ENCODE measurements around the gene LMNTD2. TPM values are rescaled to one million over a fixed set of nuclear protein-coding genes. Genes with fewer than 3 reads are reported as not detected.

Gene LMNTD2
- total and polyA plus RNA-seq, 2 of the 13 experiments (the other 11 are each of a cell fraction or from before 2014, with no cell fraction given): 1.1 to 3.1 TPM

GRCh38 chr11:573146-573759 lies 12.7 kb upstream of the LMNTD2 start (continued):
- no peak for TF ChIP-seq ZNF644 (CRISPR knock-in tag; IDR thresholded peaks at IDR 0.05; ENCODE audit: low read depth)
- TF ChIP-seq JUND (CRISPR knock-in tag; IDR thresholded peaks at IDR 0.05): peak; percentile 27; the same call in 1 of the 2 replicates
- TF ChIP-seq BHLHE40 (IDR thresholded peaks at IDR 0.05; ENCODE audit: low read length): peak; percentile 58; the same call in 1 of the 2 replicates
- TF ChIP-seq STAT5B (CRISPR knock-in tag; IDR thresholded peaks at IDR 0.05): no peak
- TF ChIP-seq HIVEP1 (CRISPR knock-in tag; IDR thresholded peaks at IDR 0.05): no peak
- TF ChIP-seq ZMYM4 (CRISPR knock-in tag; IDR thresholded peaks at IDR 0.05): no peak
- no peak for TF ChIP-seq RBM22 (optimal IDR thresholded peaks at IDR 0.05; ENCODE audit: low read length)
- TF ChIP-seq ZNF318 (CRISPR knock-in tag; IDR thresholded peaks at IDR 0.05): no peak
- 0 out of 2 replicates have a peak, but pooled peaks have one; percentile 37 for TF ChIP-seq TFE3 (CRISPR knock-in tag; IDR thresholded peaks at IDR 0.05)
- TF ChIP-seq ZNF282 (IDR thresholded peaks at IDR 0.05; ENCODE audit: partially characterized antibody): no peak
- no peak for TF ChIP-seq ZNF737 (CRISPR knock-in tag; IDR thresholded peaks at IDR 0.05; ENCODE audit: borderline replicate concordance)
- 0 out of 2 replicates have a peak, but pooled peaks have one; percentile 26 for TF ChIP-seq ZNF607 (CRISPR knock-in tag; IDR thresholded peaks at IDR 0.05; ENCODE audit: borderline replicate concordance)
- 0 out of 2 replicates have a peak, but pooled peaks have one; percentile 38 for TF ChIP-seq ZNF274 (CRISPR knock-in tag; IDR thresholded peaks at IDR 0.05)
- TF ChIP-seq PAWR (CRISPR knock-in tag; IDR thresholded peaks at IDR 0.05; ENCODE audit: borderline replicate concordance): no peak
- no peak for TF ChIP-seq TAF15 (IDR thresholded peaks at IDR 0.05; ENCODE audit: low read depth, low read length, poor library complexity, severe bottlenecking)
- TF ChIP-seq ZBTB42 (CRISPR knock-in tag; IDR thresholded peaks at IDR 0.05): no peak
- no peak for TF ChIP-seq TRIM22 (IDR thresholded peaks at IDR 0.05)
- no peak for TF ChIP-seq MTA1 (CRISPR knock-in tag; IDR thresholded peaks at IDR 0.05; ENCODE audit: borderline replicate concordance)
- TF ChIP-seq ATF7-NPFF (CRISPR knock-in tag; IDR thresholded peaks at IDR 0.05; ENCODE audit: low read depth): no peak
- no peak for TF ChIP-seq ZNF12 (CRISPR knock-in tag; IDR thresholded peaks at IDR 0.05)

All from HepG2 (cell line).